GM12865 (cell line): ENCODE measurements around the gene RCAN2.

Source experiments
- DNase-seq: peaks from one replicate; pipeline ENCODE4 v3.0.0; 2010; ENCODE audit warnings: low read depth
- H3K4me3 ChIP-seq: 2 replicates; pipeline ENCODE4 v1.5.1; 2011; ENCODE audit warnings: mild to moderate bottlenecking, low read depth, low read length, control low read depth
- CTCF ChIP-seq: IDR thresholded peaks from 2 replicates; pipeline ENCODE4 v1.5.1; 2011; ENCODE audit warnings: low read length, control low read depth, low read depth, inconsistent platforms; ENCODE audit not compliant: insufficient read depth; ENCODE audit errors: missing control alignments

Gene RCAN2

GRCh38 chr6:46507426-46507825 is 16.2 kb upstream of the RCAN2 start:
- no peak for TF ChIP-seq CTCF
- DNase-seq = no peak
- no peak overlapping the region for H3K4me3 ChIP-seq

DNA sequence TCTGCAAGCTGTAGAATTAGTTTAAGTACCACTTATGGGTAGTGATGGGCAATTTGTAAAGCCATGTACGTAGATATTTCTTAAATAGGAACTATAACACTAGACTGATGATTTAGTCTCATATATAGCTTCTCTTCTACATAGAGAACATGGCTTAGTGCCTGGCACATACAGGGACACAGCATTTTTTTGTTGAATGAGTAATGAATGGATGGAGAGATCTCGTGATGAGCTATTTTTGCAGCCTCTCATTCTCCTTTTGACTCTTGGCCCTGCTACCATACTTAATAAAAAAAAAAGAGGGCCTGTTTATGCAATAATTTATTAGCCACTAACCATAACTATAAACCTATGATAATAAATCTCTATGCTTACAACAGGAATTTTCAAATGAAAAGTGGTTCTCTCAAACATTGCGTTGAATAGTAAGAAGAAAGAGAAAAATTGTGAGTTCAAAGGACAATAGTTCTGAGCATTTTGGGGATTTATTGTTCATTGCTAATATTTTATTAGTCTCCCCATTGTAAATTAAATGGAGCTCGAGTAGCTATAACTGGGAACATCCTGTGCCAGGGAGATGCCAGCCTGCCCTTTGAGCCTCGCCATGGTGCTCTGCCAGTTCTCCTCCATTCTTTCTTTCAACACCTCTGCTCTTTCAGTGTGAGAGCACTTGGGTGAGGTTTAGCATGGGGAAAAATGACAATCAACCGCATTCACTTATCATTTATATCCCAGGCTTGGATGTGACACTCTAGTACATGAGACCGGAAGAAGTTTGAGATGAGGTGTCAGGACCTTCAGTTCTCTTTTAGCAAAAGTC is 14.7 kb upstream of the RCAN2 start:
- H3K4me3 ChIP-seq = no peak overlapping the region
- no peak for TF ChIP-seq CTCF
- DNase-seq = no peak

DNA sequence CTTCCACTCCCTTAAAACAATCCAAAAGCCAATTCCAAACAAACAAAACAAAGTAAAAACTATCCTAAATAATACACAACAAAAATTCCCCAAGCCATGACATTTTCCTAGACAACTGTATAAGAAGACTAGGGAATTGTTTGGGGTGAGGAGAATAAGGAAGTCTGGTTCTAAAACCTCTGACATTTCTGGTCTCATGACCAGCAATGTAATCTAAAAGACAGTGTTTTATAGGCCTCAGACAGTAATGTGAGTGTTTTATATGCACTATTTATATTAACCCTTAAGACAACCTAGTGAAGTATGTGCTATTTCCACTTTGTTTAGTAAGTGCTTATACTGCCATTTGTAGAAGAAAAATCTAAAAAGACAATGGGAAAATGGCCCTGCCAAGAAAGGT is 13.0 kb upstream of the RCAN2 start:
- H3K4me3 ChIP-seq = no peak overlapping the region
- TF ChIP-seq CTCF = no peak
- DNase-seq = no peak

DNA sequence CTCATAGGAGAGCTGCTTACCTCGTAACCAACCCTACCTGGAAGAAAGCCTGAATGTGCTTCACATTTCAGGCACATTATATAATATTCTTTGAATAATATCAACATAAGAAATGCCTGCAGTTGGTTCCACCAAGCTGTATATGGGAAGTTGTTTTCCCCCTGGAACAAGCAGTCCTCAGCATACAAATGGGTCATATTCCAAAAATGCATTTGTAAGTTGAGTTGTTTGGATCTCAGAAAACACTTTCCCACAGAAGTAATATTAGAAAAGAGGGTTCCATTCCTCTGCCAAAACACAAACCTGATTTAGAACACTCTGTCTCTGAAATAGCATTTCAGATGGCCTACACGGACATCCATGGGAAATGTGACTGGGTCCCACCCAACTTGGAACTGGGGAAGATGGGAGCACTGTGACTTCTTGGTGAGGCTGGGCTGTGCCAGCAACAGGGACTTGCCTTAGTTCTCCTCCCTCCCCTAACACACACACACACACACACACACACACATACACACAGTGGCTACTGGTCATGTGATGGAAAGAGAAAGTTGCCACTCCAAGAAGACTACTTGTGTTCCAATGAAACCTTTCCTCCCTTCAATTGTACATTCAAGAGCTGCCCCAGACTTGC is 11.4 kb upstream of the RCAN2 start:
- no peak for DNase-seq
- no peak for TF ChIP-seq CTCF
- H3K4me3 ChIP-seq = no peak overlapping the region

DNA sequence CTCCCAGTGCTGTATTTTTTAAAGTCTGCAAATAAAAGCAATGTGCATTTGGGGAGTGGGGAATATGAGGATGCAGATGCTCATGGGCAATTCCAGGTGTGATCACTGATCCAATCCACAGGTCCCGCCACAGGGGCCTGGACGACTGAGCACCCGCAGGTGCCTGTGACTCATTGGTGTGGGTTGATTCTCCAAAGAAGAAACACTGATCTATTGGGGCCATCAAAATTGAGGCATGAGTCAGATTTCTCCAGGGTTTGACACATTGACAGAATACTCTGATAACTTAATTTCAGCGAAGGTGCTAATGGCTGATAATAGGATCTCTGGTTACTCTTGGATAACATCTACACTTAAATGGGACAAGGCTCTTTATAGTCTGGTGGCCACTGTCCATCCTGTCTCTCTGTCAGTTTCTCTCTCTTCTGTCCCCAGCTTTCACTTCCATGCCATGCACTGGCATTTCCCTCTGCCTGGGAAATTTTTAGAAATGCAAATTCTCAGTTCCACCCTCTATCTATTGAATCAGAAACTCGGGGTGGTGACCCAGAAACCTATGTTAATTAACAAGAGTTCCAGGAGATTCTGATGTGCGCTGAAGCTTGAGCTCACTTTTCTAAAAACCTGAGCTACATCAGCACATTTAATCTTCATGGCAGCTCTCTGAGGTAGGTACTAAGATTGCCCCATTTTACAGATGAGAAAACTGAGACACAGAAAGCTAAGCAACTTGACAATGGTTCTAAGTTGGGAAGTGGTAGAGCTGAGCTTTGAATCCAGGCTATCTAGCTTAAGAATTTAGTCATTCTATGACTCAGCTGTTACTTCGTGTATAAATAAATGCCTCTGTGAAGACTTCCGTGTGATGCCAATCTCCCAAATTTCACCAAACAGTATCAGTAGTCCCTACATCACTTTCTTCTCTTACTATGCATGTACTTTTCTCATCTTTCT is 10.2 kb upstream of the RCAN2 start:
- no peak overlapping the region for H3K4me3 ChIP-seq
- no peak for TF ChIP-seq CTCF
- DNase-seq = no peak

DNA sequence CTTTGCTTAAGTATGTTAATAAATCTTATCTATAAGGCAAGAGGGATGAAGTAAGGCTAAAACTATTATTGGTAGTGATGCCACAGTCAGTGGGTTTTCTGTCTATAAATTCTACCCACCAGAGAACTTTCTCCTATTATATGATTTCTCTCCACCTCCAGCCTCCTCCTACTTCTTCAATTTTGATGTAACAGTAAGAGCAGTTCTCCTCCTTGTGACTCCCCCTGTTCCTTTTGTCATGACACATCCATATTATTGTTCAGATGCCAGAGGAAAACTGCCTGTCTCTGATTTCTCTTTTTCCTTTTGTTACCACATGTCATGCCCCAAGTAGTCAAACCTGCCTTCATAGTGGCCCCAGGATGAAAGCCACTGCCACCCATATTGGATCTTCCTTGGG is 9.1 kb upstream of the RCAN2 start:
- TF ChIP-seq CTCF = no peak
- no peak overlapping the region for H3K4me3 ChIP-seq
- no peak for DNase-seq
